H9 (cell line): ENCODE results near the gene SLFN5. TPM values are rescaled to one million over a fixed set of nuclear protein-coding genes. Genes with fewer than 3 reads are reported as not detected.

ENCODE experiments used
- DNase-seq: peaks from one replicate; pipeline ENCODE4 v3.0.0-alpha.2; 2017
- H2AFZ ChIP-seq: one replicate; pipeline ENCODE4 v1.6.1; 2013; ENCODE audit warnings: mild to moderate bottlenecking, low read length, control low read depth, moderate library complexity
- H2AK5ac ChIP-seq: 2 replicates; pipeline ENCODE4 v1.6.1; 2013; ENCODE audit warnings: low read length, control low read depth, mixed read lengths; ENCODE audit not compliant: insufficient read length
- H2BK120ac ChIP-seq: one replicate; pipeline ENCODE4 v1.6.1; 2013; ENCODE audit warnings: low read depth, mild to moderate bottlenecking, low read length, control low read depth, inconsistent platforms; ENCODE audit not compliant: poor library complexity, severe bottlenecking
- H2BK12ac ChIP-seq: 2 replicates; pipeline ENCODE4 v1.6.1; 2013; ENCODE audit warnings: low read length, control low read depth, mixed read lengths, low read depth; ENCODE audit not compliant: insufficient read length
- H2BK15ac ChIP-seq: 2 replicates; pipeline ENCODE4 v1.6.1; 2013; ENCODE audit warnings: low read depth, low read length, control low read depth
- H2BK20ac ChIP-seq: one replicate; pipeline ENCODE4 v1.6.1; 2013; ENCODE audit warnings: low read depth, mild to moderate bottlenecking, low read length, control low read depth, inconsistent platforms; ENCODE audit not compliant: poor library complexity, severe bottlenecking
- H2BK5ac ChIP-seq: 2 replicates; pipeline ENCODE4 v1.6.1; 2013; ENCODE audit warnings: low read length, control low read depth, mixed read lengths; ENCODE audit not compliant: insufficient read length
- H3K14ac ChIP-seq: 2 replicates; pipeline ENCODE4 v1.6.1; 2013; ENCODE audit warnings: low read length, control low read depth; ENCODE audit not compliant: insufficient read depth
- H3K18ac ChIP-seq: 2 replicates; pipeline ENCODE4 v1.6.1; 2013; ENCODE audit warnings: low read depth, mild to moderate bottlenecking, mixed read lengths, low read length, control low read depth; ENCODE audit not compliant: insufficient read length
- H3K23ac ChIP-seq: 2 replicates; pipeline ENCODE4 v1.6.1; 2013; ENCODE audit warnings: low read length, control low read depth, mixed read lengths, low read depth; ENCODE audit not compliant: insufficient read length
- H3K23me2 ChIP-seq: 2 replicates; pipeline ENCODE4 v1.6.1; 2013; ENCODE audit warnings: low read depth, mild to moderate bottlenecking, mixed read lengths, low read length, control low read depth; ENCODE audit not compliant: insufficient read length, poor library complexity, severe bottlenecking
- H3K27ac ChIP-seq: 2 replicates; pipeline ENCODE4 v1.5.1; 2013; ENCODE audit warnings: low read length, control low read depth, mixed read lengths, low read depth; ENCODE audit not compliant: insufficient read length
- H3K27me3 ChIP-seq: 2 replicates; pipeline ENCODE4 v1.6.1; 2013; ENCODE audit warnings: low read length, control low read depth, inconsistent platforms; ENCODE audit not compliant: insufficient read depth
- H3K4ac ChIP-seq: 2 replicates; pipeline ENCODE4 v1.6.1; 2013; ENCODE audit warnings: low read depth, mild to moderate bottlenecking, control low read depth, inconsistent platforms, low read length, moderate library complexity
- H3K4me1 ChIP-seq: 2 replicates; pipeline ENCODE4 v1.6.1; 2013; ENCODE audit warnings: low read length, control low read depth, inconsistent platforms; ENCODE audit not compliant: insufficient read depth
- H3K4me2 ChIP-seq: 2 replicates; pipeline ENCODE4 v1.6.1; 2013; ENCODE audit warnings: low read length, control low read depth, mixed read lengths; ENCODE audit not compliant: insufficient read length, insufficient read depth
- H3K56ac ChIP-seq: 2 replicates; pipeline ENCODE4 v1.6.1; 2013; ENCODE audit warnings: low read depth, mild to moderate bottlenecking, mixed read lengths, low read length, control low read depth; ENCODE audit not compliant: insufficient read length
- H3K79me1 ChIP-seq: 2 replicates; pipeline ENCODE4 v1.6.1; 2013; ENCODE audit warnings: low read depth, mild to moderate bottlenecking, moderate library complexity, low read length, control low read depth, inconsistent platforms; ENCODE audit not compliant: insufficient read depth, poor library complexity, severe bottlenecking
- H3K79me2 ChIP-seq: 2 replicates; pipeline ENCODE4 v1.6.1; 2013; ENCODE audit warnings: low read length, control low read depth, inconsistent platforms; ENCODE audit not compliant: insufficient read depth
- H3K9ac ChIP-seq: 2 replicates; pipeline ENCODE4 v1.6.1; 2013; ENCODE audit warnings: low read length, control low read depth, mixed read lengths; ENCODE audit not compliant: insufficient read length; ENCODE audit errors: extremely low read depth
- H3K9me3 ChIP-seq: one replicate; pipeline ENCODE4 v1.6.1; 2013; ENCODE audit warnings: low read depth, low read length, inconsistent platforms; ENCODE audit not compliant: control insufficient read depth
- H3T11ph ChIP-seq: one replicate; pipeline ENCODE4 v1.6.1; 2013; ENCODE audit warnings: mild to moderate bottlenecking, low read length, control low read depth, inconsistent platforms
- H4K20me1 ChIP-seq: one replicate; pipeline ENCODE4 v1.6.1; 2013; ENCODE audit not compliant: control insufficient read depth, insufficient read length, insufficient read depth
- H4K5ac ChIP-seq: 2 replicates; pipeline ENCODE4 v1.6.1; 2013; ENCODE audit warnings: low read depth, mild to moderate bottlenecking, mixed read lengths, low read length, control low read depth; ENCODE audit not compliant: insufficient read length
- H4K8ac ChIP-seq: replicated peaks from 2 replicates; pipeline ENCODE4 v1.6.1; 2013; ENCODE audit warnings: low read length, control low read depth, mixed read lengths, low read depth; ENCODE audit not compliant: insufficient read length
- H4K91ac ChIP-seq: 2 replicates; pipeline ENCODE4 v1.6.1; 2013; ENCODE audit warnings: low read depth, mild to moderate bottlenecking, moderate library complexity, mixed read lengths, low read length, control low read depth; ENCODE audit not compliant: insufficient read length
- H3K27ac Mint-ChIP-seq, 3 experiments: 2 replicates in 2 of 3; 3 replicates in 1 of 3; pipeline ENCODE4 v1.8.0; 2020 to 2021; ENCODE audit warnings: mixed read lengths in 3 of 3, mild to moderate bottlenecking in 1 of 3, moderate library complexity in 1 of 3
- H3K27me3 Mint-ChIP-seq: 2 replicates; pipeline ENCODE4 v1.8.0; 2021; ENCODE audit warnings: low read depth, mild to moderate bottlenecking, moderate library complexity, mixed read lengths
- H3K36me3 Mint-ChIP-seq, 3 experiments: 2 replicates in 2 of 3; 3 replicates in 1 of 3; pipeline ENCODE4 v1.8.0; 2020 to 2021; ENCODE audit warnings: low read depth in 3 of 3, mixed read lengths in 3 of 3; ENCODE audit not compliant: insufficient read depth in 1 of 3
- H3K4me1 Mint-ChIP-seq, 2 experiments: 2 replicates each; pipeline ENCODE4 v1.8.0; 2020; ENCODE audit warnings: mixed read lengths in 2 of 2
- H3K4me3 Mint-ChIP-seq, 2 experiments: 2 replicates in 1 of 2; 3 replicates in 1 of 2; pipeline ENCODE4 v1.8.0; 2020 to 2021; ENCODE audit warnings: mild to moderate bottlenecking in 2 of 2, mixed read lengths in 2 of 2, moderate library complexity in 1 of 2
- H3K9me3 Mint-ChIP-seq, 2 experiments: 2 replicates in 1 of 2; 3 replicates in 1 of 2; pipeline ENCODE4 v1.8.0; 2020; ENCODE audit warnings: mild to moderate bottlenecking in 2 of 2, mixed read lengths in 2 of 2, moderate library complexity in 1 of 2
- CTCF ChIP-seq: fragments of 200-600 bp; sonication (generic); conservative IDR thresholded peaks from 3 replicates; pipeline ENCODE4 v1.8.0; 2021; ENCODE audit warnings: antibody characterized with exemption, mild to moderate bottlenecking
- WGBS: extraction: QIAGEN DNeasy Blood & Tissue Kit; methylation state at CpG from one replicate; pipeline ENCODE4 v1.1.7; 2013; ENCODE audit warnings: missing lambda C conversion rate, low lambda C conversion rate, mixed read lengths; ENCODE audit not compliant: insufficient read length; ENCODE audit errors: extremely low coverage; 5-methylcytosine and 5-hydroxymethylcytosine counted together
- total RNA-seq: library from RNA; stranded (reverse); gene quantifications from 2 replicates; pipeline ENCODE4 v1.2.1, GENCODE V29; 2021

SLFN5 gene
- total RNA-seq, 1 experiment from 2014 or later: 2.9 TPM

GRCh38 chr17:35242158-35242804, 591 bp upstream of the SLFN5 start:
- peak; percentile 95 for DNase-seq
- H3K23me2 ChIP-seq: peaks cover 10% of the 10 kb centered on the region
- no peak overlapping the region for H2BK5ac ChIP-seq
- H2BK20ac ChIP-seq: no peak overlapping the region
- no peak overlapping the region for H3K14ac ChIP-seq
- H3K23ac ChIP-seq: no peak overlapping the region
- no peak overlapping the region for H2AFZ ChIP-seq
- H3K4me1 Mint-ChIP-seq: peaks cover 17 to 21% of the 10 kb centered on the region in 2 experiments
- no peak overlapping the region for H2BK15ac ChIP-seq
- H2BK120ac ChIP-seq: no peak overlapping the region
- WGBS: no CpG with 5 or more reads among the region's 43 CpGs
- H3K36me3 Mint-ChIP-seq: 0 out of 7 replicates have a peak, but pooled peaks cover 0 to 2% (median 0%) of the 10 kb centered on the region in 3 experiments
- no peak overlapping the region for H4K91ac ChIP-seq
- peaks cover 3% of the 10 kb centered on the region; the same call in 1 of the 2 replicates for H3K4me1 ChIP-seq
- peak; percentile 67 for TF ChIP-seq CTCF
- H3K27ac Mint-ChIP-seq: peak overlapping the region in 1 of 3 experiments; percentile 60; a peak in 2 of 7 replicates
- no peaks in the 10 kb centered on the region for H3K79me2 ChIP-seq
- H3K27me3 ChIP-seq: no peaks in the 10 kb centered on the region
- H4K20me1 ChIP-seq: no peaks in the 10 kb centered on the region
- H3T11ph ChIP-seq: no peak overlapping the region
- H3K4me2 ChIP-seq: peak overlapping the region; percentile 72
- H4K8ac ChIP-seq: no peak overlapping the region
- H3K9me3 ChIP-seq: no peaks in the 10 kb centered on the region
- H3K9ac ChIP-seq: peak overlapping the region; percentile 5
- no peak overlapping the region for H3K27ac ChIP-seq
- no peak overlapping the region for H2BK12ac ChIP-seq
- H3K4me3 Mint-ChIP-seq: peak overlapping the region; percentile 91 to 93
- no peak overlapping the region for H3K56ac ChIP-seq
- peaks cover 12% of the 10 kb centered on the region for H3K27me3 Mint-ChIP-seq
- no peak overlapping the region for H3K18ac ChIP-seq
- H4K5ac ChIP-seq: no peak overlapping the region
- H3K9me3 Mint-ChIP-seq: no peaks in the 10 kb centered on the region
- no peak overlapping the region for H2AK5ac ChIP-seq
- H3K4ac ChIP-seq: no peak overlapping the region
- H3K79me1 ChIP-seq: no peaks in the 10 kb centered on the region
